ENCODE data around the gene BNIPL.

The BNIPL gene

GRCh38 chr1:151051356-151052009 is 15.1 kb downstream of the BNIPL start:
- Histone ChIP-seq H3K4me3 (ENCODE audit: insufficient read depth, low read length, poor library complexity, severe bottlenecking) (no peak overlapping the region), H3K27me3 (ENCODE audit: low read length) (no peaks in the 10 kb centered on the region), H3K27ac (ENCODE audit: low read depth, low read length) (no peak overlapping the region), H3K36me3 (ENCODE audit: low read length) (peaks cover 12% of the 10 kb centered on the region; the same call in 1 of the 2 replicates), H3K4me2 (ENCODE audit: low read depth, low read length, poor library complexity, severe bottlenecking) (no peak overlapping the region), H3K9me3 (ENCODE audit: insufficient read depth, low read length) (no peaks in the 10 kb centered on the region), H2AFZ (ENCODE audit: low read depth, low read length, severe bottlenecking) (no peak overlapping the region), H3K9me2 (replicated peaks; ENCODE audit: insufficient read depth, low read length) (no peaks in the 10 kb centered on the region), H3F3A (ENCODE audit: insufficient read depth) (peaks cover 16% of the 10 kb centered on the region), H4K20me1 (ENCODE audit: low read depth, low read length) (no peaks in the 10 kb centered on the region; the same call in 1 of the 2 replicates), H3K9ac (ENCODE audit: low read length) (no peak overlapping the region), H3K79me2 (ENCODE audit: insufficient read depth, low read length) (peaks cover 11% of the 10 kb centered on the region)
- TF ChIP-seq, protein P1, sequence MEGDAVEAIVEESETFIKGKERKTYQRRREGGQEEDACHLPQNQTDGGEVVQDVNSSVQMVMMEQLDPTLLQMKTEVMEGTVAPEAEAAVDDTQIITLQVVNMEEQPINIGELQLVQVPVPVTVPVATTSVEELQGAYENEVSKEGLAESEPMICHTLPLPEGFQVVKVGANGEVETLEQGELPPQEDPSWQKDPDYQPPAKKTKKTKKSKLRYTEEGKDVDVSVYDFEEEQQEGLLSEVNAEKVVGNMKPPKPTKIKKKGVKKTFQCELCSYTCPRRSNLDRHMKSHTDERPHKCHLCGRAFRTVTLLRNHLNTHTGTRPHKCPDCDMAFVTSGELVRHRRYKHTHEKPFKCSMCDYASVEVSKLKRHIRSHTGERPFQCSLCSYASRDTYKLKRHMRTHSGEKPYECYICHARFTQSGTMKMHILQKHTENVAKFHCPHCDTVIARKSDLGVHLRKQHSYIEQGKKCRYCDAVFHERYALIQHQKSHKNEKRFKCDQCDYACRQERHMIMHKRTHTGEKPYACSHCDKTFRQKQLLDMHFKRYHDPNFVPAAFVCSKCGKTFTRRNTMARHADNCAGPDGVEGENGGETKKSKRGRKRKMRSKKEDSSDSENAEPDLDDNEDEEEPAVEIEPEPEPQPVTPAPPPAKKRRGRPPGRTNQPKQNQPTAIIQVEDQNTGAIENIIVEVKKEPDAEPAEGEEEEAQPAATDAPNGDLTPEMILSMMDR (IDR thresholded peaks at IDR 0.05; ENCODE audit: insufficient read depth, low read length, poor library complexity, severe bottlenecking) = no peak
- no peak for TF ChIP-seq EZH2phosphoT487 (conservative IDR thresholded peaks at IDR 0.05; ENCODE audit: low read length)

- no peak for TF ChIP-seq EZH2phosphoT487 (conservative IDR thresholded peaks at IDR 0.05; ENCODE audit: low read length)
- TF ChIP-seq, protein P1 (IDR thresholded peaks at IDR 0.05; ENCODE audit: insufficient read depth, low read length, poor library complexity, severe bottlenecking) = no peak
- Histone ChIP-seq H3F3A (ENCODE audit: insufficient read depth) (peaks cover 10% of the 10 kb centered on the region), H3K4me3 (ENCODE audit: insufficient read depth, low read length, poor library complexity, severe bottlenecking) (no peak overlapping the region), H2AFZ (ENCODE audit: low read depth, low read length, severe bottlenecking) (no peak overlapping the region), H3K4me2 (ENCODE audit: low read depth, low read length, poor library complexity, severe bottlenecking) (no peak overlapping the region), H3K36me3 (ENCODE audit: low read length) (peaks cover 12% of the 10 kb centered on the region; the same call in 1 of the 2 replicates), H4K20me1 (ENCODE audit: low read depth, low read length) (no peaks in the 10 kb centered on the region; the same call in 1 of the 2 replicates), H3K9me3 (ENCODE audit: insufficient read depth, low read length) (no peaks in the 10 kb centered on the region), H3K9me2 (replicated peaks; ENCODE audit: insufficient read depth, low read length) (no peaks in the 10 kb centered on the region), H3K27ac (ENCODE audit: low read depth, low read length) (no peak overlapping the region), H3K27me3 (ENCODE audit: low read length) (no peaks in the 10 kb centered on the region), H3K79me2 (ENCODE audit: insufficient read depth, low read length) (peaks cover 43% of the 10 kb centered on the region), H3K9ac (ENCODE audit: low read length) (no peak overlapping the region)
These were observed 18.7 kb downstream of the BNIPL start for GRCh38 chr1:151054971-151055547.

DNA sequence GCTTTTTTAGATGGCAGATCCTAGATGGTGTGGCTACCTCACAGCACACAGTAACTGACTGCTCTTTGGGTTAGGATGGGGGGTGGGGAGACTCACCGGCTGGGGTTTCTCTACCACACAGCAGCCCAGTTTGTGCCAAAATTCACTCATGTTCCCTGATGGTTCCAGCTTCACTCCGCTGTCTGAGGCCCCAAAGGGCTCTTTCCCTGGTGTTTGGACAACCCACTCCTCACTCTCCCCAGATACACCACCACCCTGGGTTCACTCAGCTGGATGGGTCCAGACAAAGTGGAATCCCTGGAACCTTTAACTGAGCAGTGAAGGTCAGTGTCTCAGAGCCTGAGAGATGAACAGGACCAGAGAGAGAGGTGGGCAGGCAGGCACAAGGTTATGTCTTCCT is 19.2 kb downstream of the BNIPL start:
- H3K9ac ChIP-seq (ENCODE audit: low read length) = no peak overlapping the region

More for the DNA sequence above, 19.2 kb downstream of the BNIPL start:
- Histone ChIP-seq H4K20me1 (ENCODE audit: low read depth, low read length) (no peaks in the 10 kb centered on the region; the same call in 1 of the 2 replicates), H3K4me3 (ENCODE audit: insufficient read depth, low read length, poor library complexity, severe bottlenecking) (no peak overlapping the region), H3K27ac (ENCODE audit: low read depth, low read length) (no peak overlapping the region), H3K9me3 (ENCODE audit: insufficient read depth, low read length) (no peaks in the 10 kb centered on the region), H3F3A (ENCODE audit: insufficient read depth) (peaks cover 6% of the 10 kb centered on the region), H2AFZ (ENCODE audit: low read depth, low read length, severe bottlenecking) (no peak overlapping the region), H3K27me3 (ENCODE audit: low read length) (no peaks in the 10 kb centered on the region), H3K9me2 (replicated peaks; ENCODE audit: insufficient read depth, low read length) (no peaks in the 10 kb centered on the region), H3K4me2 (ENCODE audit: low read depth, low read length, poor library complexity, severe bottlenecking) (no peak overlapping the region), H3K79me2 (ENCODE audit: insufficient read depth, low read length) (peaks cover 43% of the 10 kb centered on the region), H3K36me3 (ENCODE audit: low read length) (peaks cover 12% of the 10 kb centered on the region; the same call in 1 of the 2 replicates)
- TF ChIP-seq, protein P1 (IDR thresholded peaks at IDR 0.05; ENCODE audit: insufficient read depth, low read length, poor library complexity, severe bottlenecking) = no peak
- TF ChIP-seq EZH2phosphoT487 (conservative IDR thresholded peaks at IDR 0.05; ENCODE audit: low read length) = no peak

Data from SU-DHL-6 (cell line).